ENCODE data around the gene MSRB1. TPM values are rescaled to one million over a fixed set of nuclear protein-coding genes. Genes with fewer than 3 reads are reported as not detected.

Gene MSRB1
- total RNA-seq, 2 donors from 2014 or later: 11.0 to 12.4 TPM

DNA sequence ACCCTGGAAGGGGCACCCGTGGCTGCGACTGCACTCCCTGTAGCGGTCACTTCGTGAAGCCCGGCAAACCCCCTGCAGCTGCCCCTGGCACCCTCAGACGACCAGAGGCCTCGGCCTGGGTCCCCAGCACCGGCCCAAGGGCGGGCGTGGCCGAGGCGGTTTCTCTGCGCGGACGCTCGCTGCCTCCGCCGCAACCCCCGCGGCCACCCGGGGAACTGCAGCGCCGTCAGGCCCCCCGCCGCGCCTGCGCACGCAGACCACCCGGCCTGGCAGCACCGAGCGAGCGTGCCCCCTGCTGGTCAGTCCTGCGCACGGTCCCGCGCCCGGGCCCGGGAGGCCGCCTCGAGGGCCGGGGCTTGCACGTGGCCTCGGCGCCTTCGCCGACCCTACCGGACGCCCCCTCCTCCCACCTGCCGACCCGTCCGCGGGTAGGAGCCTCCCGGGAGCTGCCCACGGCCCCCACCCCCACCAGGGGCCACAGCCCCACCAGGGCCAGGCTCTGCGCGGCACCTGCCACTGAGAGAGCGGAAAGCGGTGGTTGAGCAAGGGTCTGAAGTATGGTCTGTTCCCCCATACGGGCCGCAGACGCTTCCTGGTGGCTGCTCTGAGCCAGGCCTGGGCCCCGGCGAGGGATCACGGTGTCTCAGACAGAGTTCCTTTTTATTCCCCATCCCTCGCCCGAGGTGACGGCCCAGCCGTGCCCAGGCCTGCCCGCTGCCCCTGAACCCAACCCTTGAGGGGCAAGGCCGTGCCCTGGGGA lies 13.2 kb downstream of the MSRB1 start:
- DNase-seq (ENCODE audit: low spot score): peak; percentile 82
- TF ChIP-seq, protein P1, sequence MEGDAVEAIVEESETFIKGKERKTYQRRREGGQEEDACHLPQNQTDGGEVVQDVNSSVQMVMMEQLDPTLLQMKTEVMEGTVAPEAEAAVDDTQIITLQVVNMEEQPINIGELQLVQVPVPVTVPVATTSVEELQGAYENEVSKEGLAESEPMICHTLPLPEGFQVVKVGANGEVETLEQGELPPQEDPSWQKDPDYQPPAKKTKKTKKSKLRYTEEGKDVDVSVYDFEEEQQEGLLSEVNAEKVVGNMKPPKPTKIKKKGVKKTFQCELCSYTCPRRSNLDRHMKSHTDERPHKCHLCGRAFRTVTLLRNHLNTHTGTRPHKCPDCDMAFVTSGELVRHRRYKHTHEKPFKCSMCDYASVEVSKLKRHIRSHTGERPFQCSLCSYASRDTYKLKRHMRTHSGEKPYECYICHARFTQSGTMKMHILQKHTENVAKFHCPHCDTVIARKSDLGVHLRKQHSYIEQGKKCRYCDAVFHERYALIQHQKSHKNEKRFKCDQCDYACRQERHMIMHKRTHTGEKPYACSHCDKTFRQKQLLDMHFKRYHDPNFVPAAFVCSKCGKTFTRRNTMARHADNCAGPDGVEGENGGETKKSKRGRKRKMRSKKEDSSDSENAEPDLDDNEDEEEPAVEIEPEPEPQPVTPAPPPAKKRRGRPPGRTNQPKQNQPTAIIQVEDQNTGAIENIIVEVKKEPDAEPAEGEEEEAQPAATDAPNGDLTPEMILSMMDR (IDR thresholded peaks at IDR 0.05): peak; percentile 99 to 100 (median 100)
- peak; percentile 34 for TF ChIP-seq POLR2AphosphoS5 (IDR thresholded peaks at IDR 0.05)
- TF ChIP-seq POLR2A (IDR thresholded peaks at IDR 0.05): peak; percentile 47
- Histone ChIP-seq H3K36me3 (no peaks in the 10 kb centered on the region), H3K4me1 (replicated peaks) (no peaks in the 10 kb centered on the region), H3K27ac (peak overlapping the region; percentile 43 to 67), H3K4me3 (peak overlapping the region; percentile 45 to 50), H3K27me3 (replicated peaks; ENCODE audit: insufficient read depth) (no peaks in the 10 kb centered on the region), H3K9me3 (no peaks in the 10 kb centered on the region)
- intact Hi-C loops (cut with DNase I): loop anchor here (5.0 kb wide), 1 partner anchor 67 kb away; no protein-coding TSS in a partner anchor
- WGBS: 12% methylated on average over 44 of the region's 70 CpGs

DNA sequence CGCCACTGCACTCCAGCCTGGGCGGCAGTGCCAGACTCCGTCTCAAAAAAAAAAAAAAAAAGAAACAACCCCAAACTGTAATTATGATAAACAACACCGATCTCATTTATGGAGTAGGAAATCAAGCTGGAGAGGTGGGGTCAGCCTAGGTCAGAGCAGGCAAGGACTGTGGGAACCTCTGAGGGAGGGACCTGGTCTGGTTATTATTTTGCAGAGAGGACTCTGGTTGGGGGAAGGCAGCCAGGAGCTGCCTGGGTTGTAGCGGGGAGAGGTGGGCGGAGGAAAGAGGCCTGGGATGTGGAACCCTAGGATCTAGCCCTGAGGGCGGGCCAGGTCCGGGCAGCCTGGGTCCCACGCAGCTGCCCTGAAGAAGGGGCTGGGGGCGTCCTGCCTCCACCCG lies 13.9 kb downstream of the MSRB1 start:
- Histone ChIP-seq H3K4me3 (peak overlapping the region; percentile 45 to 50), H3K36me3 (no peaks in the 10 kb centered on the region), H3K9me3 (no peaks in the 10 kb centered on the region), H3K27ac (peak overlapping the region; percentile 43 to 67), H3K27me3 (replicated peaks; ENCODE audit: insufficient read depth) (no peaks in the 10 kb centered on the region), H3K4me1 (replicated peaks) (no peaks in the 10 kb centered on the region)
- WGBS: 16% methylated on average over 11 of the region's 11 CpGs
- no peak for DNase-seq (ENCODE audit: low spot score)
- intact Hi-C loops (cut with DNase I): loop anchor here (5.0 kb wide), 1 partner anchor 67 kb away; no protein-coding TSS in a partner anchor
- TF ChIP-seq POLR2A (IDR thresholded peaks at IDR 0.05) (no peak), POLR2AphosphoS5 (IDR thresholded peaks at IDR 0.05) (no peak)

DNA sequence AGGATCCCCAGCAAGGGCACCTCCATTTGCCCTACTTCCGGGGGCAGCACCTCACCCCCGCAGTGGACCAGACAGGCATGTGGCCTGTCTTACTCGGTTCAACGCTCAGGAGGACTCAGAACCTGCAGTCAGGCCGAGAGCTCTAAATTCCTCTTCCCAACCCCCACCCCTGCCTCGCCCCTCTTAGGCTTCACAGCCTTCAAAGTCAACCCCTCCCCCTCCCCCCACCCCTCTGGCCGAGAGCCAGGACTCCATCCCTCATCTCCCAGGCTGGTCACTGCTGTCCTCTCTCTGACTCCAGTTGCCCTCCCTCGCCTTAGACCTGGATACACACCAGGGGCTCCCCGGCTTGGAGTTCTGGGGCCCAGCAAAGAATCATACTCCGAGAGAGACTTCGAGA lies 16.7 kb downstream of the MSRB1 start:
- intact Hi-C loops (cut with DNase I): loop anchor here (5.0 kb wide), 1 partner anchor 64 kb away; no protein-coding TSS in a partner anchor
- peaks cover 7% of the 10 kb centered on the region for H3K27me3 ChIP-seq (replicated peaks; ENCODE audit: insufficient read depth)
- no peaks in the 10 kb centered on the region for H3K9me3 ChIP-seq
- WGBS: 60% methylated on average over 11 of the region's 11 CpGs
- no peak overlapping the region for H3K27ac ChIP-seq
- no peaks in the 10 kb centered on the region for H3K4me1 ChIP-seq (replicated peaks)
- H3K4me3 ChIP-seq: no peak overlapping the region
- TF ChIP-seq, protein P1 (IDR thresholded peaks at IDR 0.05): no peak
- TF ChIP-seq POLR2A (IDR thresholded peaks at IDR 0.05) (no peak), POLR2AphosphoS5 (IDR thresholded peaks at IDR 0.05) (no peak)
- no peaks in the 10 kb centered on the region for H3K36me3 ChIP-seq
- no peak for DNase-seq (ENCODE audit: low spot score)

DNA sequence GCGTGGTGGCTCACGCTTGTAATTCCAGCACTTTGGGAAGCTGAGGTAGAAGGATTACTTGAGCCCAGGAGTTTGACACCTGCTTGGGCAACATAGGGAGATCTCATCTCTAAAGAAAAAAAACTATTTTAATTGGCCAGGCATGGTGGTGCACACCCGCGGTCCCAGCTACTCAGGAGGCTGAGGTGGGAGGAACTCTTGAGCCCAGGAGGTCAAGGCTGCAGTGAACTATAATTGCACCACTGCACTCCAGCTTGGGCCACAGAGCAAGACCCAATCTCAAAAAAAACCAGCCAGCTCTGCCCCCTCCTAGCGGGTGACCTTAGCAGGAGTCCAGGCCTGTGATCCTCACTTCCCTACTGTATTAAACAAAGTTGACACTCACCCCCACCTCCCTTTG lies 18.9 kb downstream of the MSRB1 start:
- no peak for DNase-seq (ENCODE audit: low spot score)
- TF ChIP-seq, protein P1 (IDR thresholded peaks at IDR 0.05): no peak
- no peak for TF ChIP-seq POLR2AphosphoS5 (IDR thresholded peaks at IDR 0.05)
- no peak for TF ChIP-seq POLR2A (IDR thresholded peaks at IDR 0.05)
- peaks cover 25% of the 10 kb centered on the region for H3K27me3 ChIP-seq (replicated peaks; ENCODE audit: insufficient read depth)
- WGBS: 73% methylated on average over 5 of the region's 5 CpGs
- intact Hi-C loops (cut with DNase I): no loop called here
- no peaks in the 10 kb centered on the region for H3K9me3 ChIP-seq
- no peaks in the 10 kb centered on the region for H3K36me3 ChIP-seq
- no peak overlapping the region for H3K4me3 ChIP-seq
- H3K27ac ChIP-seq: no peak overlapping the region
- H3K4me1 ChIP-seq (replicated peaks): no peaks in the 10 kb centered on the region

DNA sequence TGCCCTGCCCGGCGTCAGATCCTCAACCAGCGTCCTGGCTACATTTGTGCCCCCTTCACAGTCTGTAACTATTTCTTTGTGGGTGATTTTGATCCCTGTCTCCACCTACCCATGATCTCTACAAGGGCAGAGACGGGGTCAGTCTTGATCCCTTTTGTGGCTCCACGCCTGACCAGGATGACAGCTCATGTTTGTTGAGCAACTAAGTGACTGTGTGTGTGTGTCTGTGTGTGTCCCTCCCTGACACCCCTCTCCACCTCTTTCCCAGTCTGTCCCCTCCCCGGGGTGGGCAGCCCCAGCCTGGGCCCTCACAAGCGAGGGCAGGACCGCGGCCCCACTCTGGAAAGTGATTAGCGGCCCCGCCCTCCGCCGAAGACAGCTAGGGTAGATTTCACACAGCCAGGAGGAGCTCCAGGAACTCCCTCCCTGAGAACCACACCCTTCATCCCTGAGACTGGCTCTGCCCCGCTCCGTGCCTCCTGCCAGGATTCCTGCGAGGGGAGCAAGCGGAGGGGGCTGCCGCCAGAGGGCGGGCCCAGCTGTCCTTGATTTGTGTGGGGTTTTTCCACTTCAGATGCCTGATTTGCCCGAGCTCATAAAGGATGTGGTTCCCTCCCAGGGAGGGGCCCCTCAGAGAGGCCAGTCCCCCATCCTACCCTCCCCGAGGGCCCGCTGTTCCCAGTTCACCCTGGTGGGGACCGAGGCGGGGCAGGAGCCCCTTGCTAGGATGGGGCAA lies 19.5 kb downstream of the MSRB1 start:
- TF ChIP-seq, protein P1 (IDR thresholded peaks at IDR 0.05): peak in 1 of 4 experiments; percentile 25
- TF ChIP-seq POLR2AphosphoS5 (IDR thresholded peaks at IDR 0.05): no peak
- no peak for TF ChIP-seq POLR2A (IDR thresholded peaks at IDR 0.05)
- Histone ChIP-seq H3K9me3 (no peaks in the 10 kb centered on the region), H3K4me1 (replicated peaks) (no peaks in the 10 kb centered on the region), H3K36me3 (no peaks in the 10 kb centered on the region), H3K27ac (no peak overlapping the region), H3K27me3 (replicated peaks; ENCODE audit: insufficient read depth) (peaks cover 27% of the 10 kb centered on the region), H3K4me3 (no peak overlapping the region)
- intact Hi-C loops (cut with DNase I): no loop called here
- no peak for DNase-seq (ENCODE audit: low spot score)
- WGBS: 21% methylated on average over 23 of the region's 24 CpGs

Measured in prostate gland (tissue), 2 donors.